Measurements from ENCODE around the gene DDOST. TPM values are rescaled to one million over a fixed set of nuclear protein-coding genes. Genes with fewer than 3 reads are reported as not detected.
A peak's percentile ranks its signal among the peaks of the same experiment; 100 is the strongest.
"Not testable (repeated sequence)": the region's sequence is repeated elsewhere in the genome, so short reads cannot be mapped to it uniquely, and the experiment has no call there.

The DDOST gene
- total and polyA plus RNA-seq, 2 experiments from 2014 or later, result 320 to 405 TPM

- H3K27me3 ChIP-seq, result no peaks in the 10 kb centered on the region
- TF ChIP-seq CTCF (IDR thresholded peaks at IDR 0.05; ENCODE audit: poor library complexity) (no peak), EZH2phosphoT487 (IDR thresholded peaks at IDR 0.05; ENCODE audit: low read depth, severe bottlenecking, unreplicated experiment) (no peak), EZH2 (IDR thresholded peaks at IDR 0.05; ENCODE audit: borderline replicate concordance) (no peak)
- no peaks in the 10 kb centered on the region for H4K20me1 ChIP-seq (ENCODE audit: insufficient read depth, poor library complexity, severe bottlenecking)
- 76% methylated on average over 11 of the region's 11 CpGs for WGBS (ENCODE audit: low lambda C conversion rate, missing lambda C conversion rate)
- H3K9me3 ChIP-seq (ENCODE audit: low read depth), result no peaks in the 10 kb centered on the region
- no peaks in the 10 kb centered on the region for H3K9me2 ChIP-seq (replicated peaks; ENCODE audit: insufficient read depth)
- no peak overlapping the region for H3K4me2 ChIP-seq
- H3K79me2 ChIP-seq, result no peaks in the 10 kb centered on the region
- H3K4me1 ChIP-seq (ENCODE audit: insufficient read depth), result peaks cover 8% of the 10 kb centered on the region
- no peaks in the 10 kb centered on the region for H3K36me3 ChIP-seq (replicated peaks; ENCODE audit: insufficient read depth, low read depth)
- DNase-seq (ENCODE audit: low spot score), result peak; percentile 27
- H3K27ac ChIP-seq, result no peak overlapping the region
- no peak overlapping the region for H2AFZ ChIP-seq
- no peak overlapping the region for H3K4me3 ChIP-seq
These were observed 48.9 kb downstream of the DDOST start for GRCh38 chr1:20612221-20612746.

DNA sequence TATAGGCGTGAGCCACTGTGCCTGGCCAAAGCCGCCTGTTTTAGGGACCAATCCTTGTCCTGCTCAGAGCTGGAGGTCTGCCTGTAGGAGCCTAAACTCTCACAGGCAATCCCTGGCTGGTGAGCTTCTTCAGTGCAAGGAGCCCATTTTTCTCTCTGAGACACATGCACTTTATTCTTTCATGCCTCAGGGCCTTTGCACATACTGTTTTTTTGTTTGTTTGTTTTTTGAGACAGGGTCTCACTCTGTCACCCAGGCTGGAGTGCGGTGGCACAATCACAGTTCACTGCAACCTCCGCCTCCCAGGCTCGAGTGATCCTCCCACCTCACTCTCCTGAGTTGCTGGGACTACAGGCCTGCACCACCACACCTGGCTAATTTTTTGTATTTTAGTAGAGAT, 49.5 kb downstream of the DDOST start:
- no peak for DNase-seq (ENCODE audit: low spot score)
- no peak for TF ChIP-seq EZH2 (IDR thresholded peaks at IDR 0.05; ENCODE audit: borderline replicate concordance)
- TF ChIP-seq EZH2phosphoT487 (IDR thresholded peaks at IDR 0.05; ENCODE audit: low read depth, severe bottlenecking, unreplicated experiment), result no peak
- no peak for TF ChIP-seq CTCF (IDR thresholded peaks at IDR 0.05; ENCODE audit: poor library complexity)
- Histone ChIP-seq H3K9me2 (replicated peaks; ENCODE audit: insufficient read depth) (no peaks in the 10 kb centered on the region), H2AFZ (no peak overlapping the region), H3K36me3 (replicated peaks; ENCODE audit: insufficient read depth, low read depth) (no peaks in the 10 kb centered on the region), H3K4me1 (ENCODE audit: insufficient read depth) (peaks cover 8% of the 10 kb centered on the region), H4K20me1 (ENCODE audit: insufficient read depth, poor library complexity, severe bottlenecking) (no peaks in the 10 kb centered on the region), H3K4me2 (no peak overlapping the region), H3K27me3 (no peaks in the 10 kb centered on the region), H3K79me2 (no peaks in the 10 kb centered on the region), H3K9me3 (ENCODE audit: low read depth) (no peaks in the 10 kb centered on the region), H3K27ac (no peak overlapping the region), H3K4me3 (no peak overlapping the region)
- 96% methylated on average over 5 of the region's 5 CpGs for WGBS (ENCODE audit: low lambda C conversion rate, missing lambda C conversion rate)

GRCh38 chr1:20610970-20611369, 50.2 kb downstream of the DDOST start:
- H3K4me2 ChIP-seq, result no peak overlapping the region
- H3K27ac ChIP-seq, result no peak overlapping the region
- no peaks in the 10 kb centered on the region for H3K27me3 ChIP-seq
- H3K4me3 ChIP-seq, result no peak overlapping the region
- peaks cover 8% of the 10 kb centered on the region for H3K4me1 ChIP-seq (ENCODE audit: insufficient read depth)
- TF ChIP-seq EZH2phosphoT487 (IDR thresholded peaks at IDR 0.05; ENCODE audit: low read depth, severe bottlenecking, unreplicated experiment), result no peak
- DNase-seq (ENCODE audit: low spot score), result no peak
- no peaks in the 10 kb centered on the region for H3K79me2 ChIP-seq
- H3K36me3 ChIP-seq (replicated peaks; ENCODE audit: insufficient read depth, low read depth), result no peaks in the 10 kb centered on the region
- no peaks in the 10 kb centered on the region for H4K20me1 ChIP-seq (ENCODE audit: insufficient read depth, poor library complexity, severe bottlenecking)
- H3K9me2 ChIP-seq (replicated peaks; ENCODE audit: insufficient read depth), result no peaks in the 10 kb centered on the region
- no peaks in the 10 kb centered on the region for H3K9me3 ChIP-seq (ENCODE audit: low read depth)
- H2AFZ ChIP-seq, result no peak overlapping the region
- 94% methylated on average over 2 of the region's 2 CpGs for WGBS (ENCODE audit: low lambda C conversion rate, missing lambda C conversion rate)

GRCh38 chr1:20609541-20609940, 51.6 kb downstream of the DDOST start:
- Histone ChIP-seq H3K9me3 (ENCODE audit: low read depth) (no peaks in the 10 kb centered on the region), H3K4me1 (ENCODE audit: insufficient read depth) (peaks cover 8% of the 10 kb centered on the region), H3K27ac (no peak overlapping the region), H3K9me2 (replicated peaks; ENCODE audit: insufficient read depth) (no peaks in the 10 kb centered on the region), H3K79me2 (no peaks in the 10 kb centered on the region), H3K27me3 (no peaks in the 10 kb centered on the region), H3K4me3 (no peak overlapping the region), H3K36me3 (replicated peaks; ENCODE audit: insufficient read depth, low read depth) (no peaks in the 10 kb centered on the region), H2AFZ (no peak overlapping the region), H4K20me1 (ENCODE audit: insufficient read depth, poor library complexity, severe bottlenecking) (no peaks in the 10 kb centered on the region), H3K4me2 (no peak overlapping the region)
- DNase-seq (ENCODE audit: low spot score), result no peak
- 85% methylated on average over 6 of the region's 6 CpGs for WGBS (ENCODE audit: low lambda C conversion rate, missing lambda C conversion rate)
- TF ChIP-seq EZH2phosphoT487 (IDR thresholded peaks at IDR 0.05; ENCODE audit: low read depth, severe bottlenecking, unreplicated experiment) (no peak), EZH2 (IDR thresholded peaks at IDR 0.05; ENCODE audit: borderline replicate concordance) (no peak), CTCF (IDR thresholded peaks at IDR 0.05; ENCODE audit: poor library complexity) (no peak)

GRCh38 chr1:20606801-20607570, 54.2 kb downstream of the DDOST start:
- not testable (repeated sequence) for H3K36me3 ChIP-seq (replicated peaks; ENCODE audit: insufficient read depth, low read depth); H4K20me1 ChIP-seq (ENCODE audit: insufficient read depth, poor library complexity, severe bottlenecking); H3K79me2 ChIP-seq; H3K4me3 ChIP-seq; H3K27ac ChIP-seq; H3K27me3 ChIP-seq; H3K4me2 ChIP-seq; H3K4me1 ChIP-seq (ENCODE audit: insufficient read depth); DNase-seq (ENCODE audit: low spot score); H3K9me3 ChIP-seq (ENCODE audit: low read depth); H3K9me2 ChIP-seq (replicated peaks; ENCODE audit: insufficient read depth); H2AFZ ChIP-seq
- 82% methylated on average over 7 of the region's 7 CpGs for WGBS (ENCODE audit: low lambda C conversion rate, missing lambda C conversion rate)
